SK-N-SH (cell line): ENCODE results near the gene ELAVL2. TPM values are rescaled to one million over a fixed set of nuclear protein-coding genes. Genes with fewer than 3 reads are reported as not detected.
"Not testable (repeated sequence)": the region's sequence is repeated elsewhere in the genome, so short reads cannot be mapped to it uniquely, and the experiment has no call there.

Source experiments
- CTCF ChIA-PET: fragments of 300-600, 350-600 bp; formaldehyde crosslinking; extraction: SDS; loops from one replicate; lab custom pipeline; 2021; lab: Yijun Ruan, JAX
- POLR2A ChIA-PET: fragments of 350-600 bp; sonication (Branson Sonifier 250); formaldehyde crosslinking; extraction: SDS; loops from one replicate; lab custom pipeline; 2020; ENCODE audit warnings: antibody characterized with exemption, inconsistent platforms; lab: Yijun Ruan, JAX
- DNase-seq: peaks from one replicate; pipeline ENCODE4 v3.0.0; 2012
- H2AFZ ChIP-seq: fragments of 200-600 bp; sonication (generic); 2 replicates; pipeline ENCODE4 v1.8.1; 2016; ENCODE audit warnings: antibody characterized with exemption, mild to moderate bottlenecking, low read depth
- H3F3A ChIP-seq: fragments of 200-600 bp; sonication (generic); replicated peaks from 2 replicates; pipeline ENCODE3; 2016; ENCODE audit warnings: antibody characterized with exemption, mild to moderate bottlenecking; ENCODE audit not compliant: insufficient read depth
- H3K27ac ChIP-seq, 2 experiments: fragments of 200-500 bp in 1 of 2; fragments of 200-600 bp in 1 of 2; sonication (Bioruptor generic) in 1 of 2; sonication (generic), shearing (Covaris generic) in 1 of 2; 2 replicates each; pipeline versions ENCODE4 v1.5.1 to v1.6.1; 2014 to 2016; ENCODE audit warnings: low read depth in 2 of 2, inconsistent platforms in 1 of 2, low read length in 1 of 2, mild to moderate bottlenecking in 1 of 2, mixed read lengths in 1 of 2
- H3K27me3 ChIP-seq: fragments of 200-600 bp; sonication (generic), shearing (Covaris generic); 2 replicates; pipeline ENCODE4 v1.6.1; 2016; ENCODE audit warnings: mixed run types; ENCODE audit not compliant: insufficient read depth
- H3K36me3 ChIP-seq, 2 experiments: fragments of 200-500 bp in 1 of 2; fragments of 200-600 bp in 1 of 2; sonication (Bioruptor generic) in 1 of 2; sonication (generic) in 1 of 2; replicated peaks in 1 of 2; 2 replicates each; pipeline versions ENCODE3 to v1.5.1; 2014 to 2016; ENCODE audit warnings: low read length in 1 of 2, mild to moderate bottlenecking in 1 of 2; ENCODE audit not compliant: insufficient read depth in 2 of 2, control insufficient read depth in 1 of 2
- H3K4me1 ChIP-seq, 2 experiments: fragments of 200-500 bp in 1 of 2; fragments of 200-600 bp in 1 of 2; sonication (Bioruptor generic) in 1 of 2; sonication (generic), shearing (Covaris generic) in 1 of 2; 2 replicates each; pipeline versions ENCODE4 v1.5.1 to v1.6.1; 2014 to 2016; ENCODE audit warnings: low read depth in 1 of 2, low read length in 1 of 2, mixed run types in 1 of 2; ENCODE audit not compliant: insufficient read depth in 2 of 2, control insufficient read depth in 1 of 2
- H3K4me2 ChIP-seq: fragments of 200-600 bp; sonication (generic), shearing (Covaris generic); 2 replicates; pipeline ENCODE4 v1.6.1; 2017; ENCODE audit warnings: mixed run types
- H3K4me3 ChIP-seq, 2 experiments: fragments of 200-500 bp in 1 of 2; fragments of 200-600 bp in 1 of 2; sonication (Bioruptor generic) in 1 of 2; sonication (generic), shearing (Covaris generic) in 1 of 2; 2 replicates each; pipeline versions ENCODE4 v1.5.1 to v1.8.1; 2014 to 2016; ENCODE audit warnings: low read depth in 2 of 2, inconsistent platforms in 1 of 2, low read length in 1 of 2, mild to moderate bottlenecking in 1 of 2, mixed read lengths in 1 of 2, moderate library complexity in 1 of 2
- H3K79me2 ChIP-seq: fragments of 200-600 bp; sonication (generic); 2 replicates; pipeline ENCODE4 v1.8.1; 2017; ENCODE audit warnings: mild to moderate bottlenecking; ENCODE audit not compliant: insufficient read depth
- H3K9ac ChIP-seq: fragments of 200-600 bp; sonication (generic); 2 replicates; pipeline ENCODE4 v1.6.1; 2017; ENCODE audit warnings: mixed run types
- H3K9me2 ChIP-seq: fragments of 200-600 bp; sonication (generic); 2 replicates; pipeline ENCODE4 v1.6.1; 2017; ENCODE audit warnings: mixed run types
- H3K9me3 ChIP-seq: fragments of 200-600 bp; sonication (generic); 2 replicates; pipeline ENCODE4 v1.6.1; 2017; ENCODE audit warnings: mixed run types, mild to moderate bottlenecking, moderate library complexity
- H4K20me1 ChIP-seq: fragments of 200-600 bp; sonication (generic); 2 replicates; pipeline ENCODE4 v1.6.1; 2017; ENCODE audit warnings: mild to moderate bottlenecking, mixed run types; ENCODE audit not compliant: insufficient read depth
- ELF1 ChIP-seq: IDR thresholded peaks from 2 replicates; pipeline ENCODE4 v1.4.0; 2012
- FOSL2 ChIP-seq: IDR thresholded peaks from 2 replicates; pipeline ENCODE4 v1.4.0; 2012; ENCODE audit warnings: low read depth, mild to moderate bottlenecking, moderate library complexity, borderline replicate concordance
- FOXM1 ChIP-seq: IDR thresholded peaks from 2 replicates; pipeline ENCODE4 v1.4.0; 2012; ENCODE audit warnings: low read depth, mild to moderate bottlenecking
- GABPA ChIP-seq: IDR thresholded peaks from 2 replicates; pipeline ENCODE4 v1.4.0; 2012; ENCODE audit warnings: low read depth, mild to moderate bottlenecking
- JUND ChIP-seq: IDR thresholded peaks from 2 replicates; pipeline ENCODE4 v1.4.0; 2012
- MEF2A ChIP-seq: IDR thresholded peaks from 2 replicates; pipeline ENCODE4 v1.4.0; 2012; ENCODE audit warnings: low read depth, borderline replicate concordance
- NFIC ChIP-seq: IDR thresholded peaks from 2 replicates; pipeline ENCODE4 v1.4.0; 2012; ENCODE audit warnings: borderline replicate concordance
- POLR2AphosphoS5 ChIP-seq: IDR thresholded peaks from 2 replicates; pipeline ENCODE4 v1.6.1; 2012; ENCODE audit warnings: low read depth, low read length
- RFX5 ChIP-seq: IDR thresholded peaks from 2 replicates; pipeline ENCODE4 v1.6.1; 2012; ENCODE audit warnings: mild to moderate bottlenecking, improper control_type of control experiment, low read length
- SMC3 ChIP-seq: IDR thresholded peaks from 2 replicates; pipeline ENCODE4 v1.6.1; 2012; ENCODE audit warnings: low read depth, low read length, improper control_type of control experiment
- WGBS: methylation state at CpG from one replicate; pipeline ENCODE4 v1.1.6; 2017; ENCODE audit warnings: low lambda C conversion rate; 5-methylcytosine and 5-hydroxymethylcytosine counted together
- polyA plus RNA-seq, 3 experiments: library from polyadenylated mRNA; depleted of rRNA; stranded (reverse); fragments of >200 nt; gene quantifications; 2 replicates each; pipeline ENCODE4 v1.2.3, GENCODE V29; 2012
- TF ChIP-seq, protein P1 (sequence below): IDR thresholded peaks from 2 replicates; pipeline ENCODE4 v1.4.0; 2012; ENCODE audit warnings: low read depth
- TF ChIP-seq, protein P2 (sequence below): IDR thresholded peaks from 2 replicates; pipeline ENCODE4; 2012
- TF ChIP-seq, protein P3 (sequence below): IDR thresholded peaks from 2 replicates; pipeline ENCODE4 v1.4.0; 2012; ENCODE audit warnings: low read depth, borderline replicate concordance
- TF ChIP-seq, protein P4 (sequence below): IDR thresholded peaks from 2 replicates; pipeline ENCODE4 v1.6.1; 2012; ENCODE audit warnings: mild to moderate bottlenecking, low read depth, low read length, moderate library complexity

The ELAVL2 gene
- polyA plus RNA-seq, 1 of the 3 experiments (the other 2 are of a cell fraction): 0.15 TPM

DNA sequence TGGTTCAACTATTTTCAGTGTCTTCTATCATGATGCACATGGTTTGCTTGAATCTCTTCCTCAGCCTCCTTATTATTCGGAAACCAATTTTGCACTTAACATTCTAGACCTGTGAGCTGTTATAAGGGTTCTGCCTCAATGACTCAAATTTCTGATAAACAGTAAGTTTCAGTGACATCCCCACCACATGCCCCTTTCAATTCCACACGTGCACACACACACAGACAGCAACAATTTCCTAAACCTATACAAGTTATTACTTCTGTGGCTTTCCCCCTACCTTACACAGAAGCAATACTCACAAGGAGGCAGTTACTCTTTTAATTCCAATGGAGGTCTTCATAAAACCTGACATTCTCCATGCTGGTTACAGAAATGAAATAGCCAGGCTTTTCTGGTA is 102.4 kb downstream of the ELAVL2 start:
- POLR2A ChIA-PET: no interaction called here
- Histone ChIP-seq H3K9ac (no peak overlapping the region), H2AFZ (no peak overlapping the region), H3K27ac (no peak overlapping the region), H3K4me3 (no peak overlapping the region), H3K4me2 (no peak overlapping the region), H3F3A (no peaks in the 10 kb centered on the region), H3K9me2 (no peaks in the 10 kb centered on the region), H3K9me3 (no peaks in the 10 kb centered on the region), H3K36me3 (no peaks in the 10 kb centered on the region), H3K4me1 (no peaks in the 10 kb centered on the region; a peak in 1 of 4 replicates), H4K20me1 (no peaks in the 10 kb centered on the region), H3K27me3 (no peaks in the 10 kb centered on the region), H3K79me2 (no peaks in the 10 kb centered on the region)
- no peak for DNase-seq
- CTCF ChIA-PET: no interaction called here
- TF ChIP-seq, protein P1, sequence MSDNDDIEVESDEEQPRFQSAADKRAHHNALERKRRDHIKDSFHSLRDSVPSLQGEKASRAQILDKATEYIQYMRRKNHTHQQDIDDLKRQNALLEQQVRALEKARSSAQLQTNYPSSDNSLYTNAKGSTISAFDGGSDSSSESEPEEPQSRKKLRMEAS: no peak
- TF ChIP-seq FOXM1 (no peak), FOSL2 (no peak), RFX5 (no peak), JUND (no peak), NFIC (no peak), POLR2AphosphoS5 (no peak), ELF1 (no peak), MEF2A (no peak), SMC3 (no peak), GABPA (no peak)
- TF ChIP-seq, protein P2, sequence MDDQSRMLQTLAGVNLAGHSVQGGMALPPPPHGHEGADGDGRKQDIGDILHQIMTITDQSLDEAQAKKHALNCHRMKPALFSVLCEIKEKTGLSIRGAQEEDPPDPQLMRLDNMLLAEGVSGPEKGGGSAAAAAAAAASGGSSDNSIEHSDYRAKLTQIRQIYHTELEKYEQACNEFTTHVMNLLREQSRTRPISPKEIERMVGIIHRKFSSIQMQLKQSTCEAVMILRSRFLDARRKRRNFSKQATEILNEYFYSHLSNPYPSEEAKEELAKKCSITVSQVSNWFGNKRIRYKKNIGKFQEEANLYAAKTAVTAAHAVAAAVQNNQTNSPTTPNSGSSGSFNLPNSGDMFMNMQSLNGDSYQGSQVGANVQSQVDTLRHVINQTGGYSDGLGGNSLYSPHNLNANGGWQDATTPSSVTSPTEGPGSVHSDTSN: no peak
- TF ChIP-seq, protein P3, sequence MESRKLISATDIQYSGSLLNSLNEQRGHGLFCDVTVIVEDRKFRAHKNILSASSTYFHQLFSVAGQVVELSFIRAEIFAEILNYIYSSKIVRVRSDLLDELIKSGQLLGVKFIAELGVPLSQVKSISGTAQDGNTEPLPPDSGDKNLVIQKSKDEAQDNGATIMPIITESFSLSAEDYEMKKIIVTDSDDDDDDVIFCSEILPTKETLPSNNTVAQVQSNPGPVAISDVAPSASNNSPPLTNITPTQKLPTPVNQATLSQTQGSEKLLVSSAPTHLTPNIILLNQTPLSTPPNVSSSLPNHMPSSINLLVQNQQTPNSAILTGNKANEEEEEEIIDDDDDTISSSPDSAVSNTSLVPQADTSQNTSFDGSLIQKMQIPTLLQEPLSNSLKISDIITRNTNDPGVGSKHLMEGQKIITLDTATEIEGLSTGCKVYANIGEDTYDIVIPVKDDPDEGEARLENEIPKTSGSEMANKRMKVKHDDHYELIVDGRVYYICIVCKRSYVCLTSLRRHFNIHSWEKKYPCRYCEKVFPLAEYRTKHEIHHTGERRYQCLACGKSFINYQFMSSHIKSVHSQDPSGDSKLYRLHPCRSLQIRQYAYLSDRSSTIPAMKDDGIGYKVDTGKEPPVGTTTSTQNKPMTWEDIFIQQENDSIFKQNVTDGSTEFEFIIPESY: no peak
- TF ChIP-seq, protein P4, sequence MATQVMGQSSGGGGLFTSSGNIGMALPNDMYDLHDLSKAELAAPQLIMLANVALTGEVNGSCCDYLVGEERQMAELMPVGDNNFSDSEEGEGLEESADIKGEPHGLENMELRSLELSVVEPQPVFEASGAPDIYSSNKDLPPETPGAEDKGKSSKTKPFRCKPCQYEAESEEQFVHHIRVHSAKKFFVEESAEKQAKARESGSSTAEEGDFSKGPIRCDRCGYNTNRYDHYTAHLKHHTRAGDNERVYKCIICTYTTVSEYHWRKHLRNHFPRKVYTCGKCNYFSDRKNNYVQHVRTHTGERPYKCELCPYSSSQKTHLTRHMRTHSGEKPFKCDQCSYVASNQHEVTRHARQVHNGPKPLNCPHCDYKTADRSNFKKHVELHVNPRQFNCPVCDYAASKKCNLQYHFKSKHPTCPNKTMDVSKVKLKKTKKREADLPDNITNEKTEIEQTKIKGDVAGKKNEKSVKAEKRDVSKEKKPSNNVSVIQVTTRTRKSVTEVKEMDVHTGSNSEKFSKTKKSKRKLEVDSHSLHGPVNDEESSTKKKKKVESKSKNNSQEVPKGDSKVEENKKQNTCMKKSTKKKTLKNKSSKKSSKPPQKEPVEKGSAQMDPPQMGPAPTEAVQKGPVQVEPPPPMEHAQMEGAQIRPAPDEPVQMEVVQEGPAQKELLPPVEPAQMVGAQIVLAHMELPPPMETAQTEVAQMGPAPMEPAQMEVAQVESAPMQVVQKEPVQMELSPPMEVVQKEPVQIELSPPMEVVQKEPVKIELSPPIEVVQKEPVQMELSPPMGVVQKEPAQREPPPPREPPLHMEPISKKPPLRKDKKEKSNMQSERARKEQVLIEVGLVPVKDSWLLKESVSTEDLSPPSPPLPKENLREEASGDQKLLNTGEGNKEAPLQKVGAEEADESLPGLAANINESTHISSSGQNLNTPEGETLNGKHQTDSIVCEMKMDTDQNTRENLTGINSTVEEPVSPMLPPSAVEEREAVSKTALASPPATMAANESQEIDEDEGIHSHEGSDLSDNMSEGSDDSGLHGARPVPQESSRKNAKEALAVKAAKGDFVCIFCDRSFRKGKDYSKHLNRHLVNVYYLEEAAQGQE: no peak
- WGBS: 44% methylated on average over 2 of the region's 2 CpGs

DNA sequence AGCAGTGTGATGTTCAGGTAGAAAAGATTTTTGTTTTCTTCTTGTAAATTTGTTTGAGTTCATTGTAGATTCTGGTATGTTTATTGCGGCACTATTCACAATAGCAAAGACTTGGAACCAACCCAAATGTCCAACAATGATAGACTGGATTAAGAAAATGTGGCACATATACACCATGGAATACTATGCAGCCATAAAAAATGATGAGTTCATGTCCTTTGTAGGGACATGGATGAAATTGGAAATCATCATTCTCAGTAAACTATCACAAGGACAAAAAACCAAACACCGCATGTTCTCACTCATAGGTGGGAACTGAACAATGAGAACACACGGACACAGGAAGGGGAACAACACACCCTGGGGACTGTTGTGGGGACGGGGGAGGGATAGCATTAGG is 103.0 kb downstream of the ELAVL2 start:
- H3K27me3 ChIP-seq, POLR2A ChIA-PET, H3K4me3 ChIP-seq, H4K20me1 ChIP-seq, H3K79me2 ChIP-seq, H3F3A ChIP-seq, H3K4me1 ChIP-seq, H2AFZ ChIP-seq, H3K27ac ChIP-seq, H3K9me3 ChIP-seq, CTCF ChIA-PET, H3K4me2 ChIP-seq, H3K9ac ChIP-seq, DNase-seq, H3K36me3 ChIP-seq, H3K9me2 ChIP-seq: not testable (repeated sequence)
- 53% methylated on average over 4 of the region's 4 CpGs for WGBS
